ENCODE results near the gene OR52J3.

OR52J3 gene

DNA sequence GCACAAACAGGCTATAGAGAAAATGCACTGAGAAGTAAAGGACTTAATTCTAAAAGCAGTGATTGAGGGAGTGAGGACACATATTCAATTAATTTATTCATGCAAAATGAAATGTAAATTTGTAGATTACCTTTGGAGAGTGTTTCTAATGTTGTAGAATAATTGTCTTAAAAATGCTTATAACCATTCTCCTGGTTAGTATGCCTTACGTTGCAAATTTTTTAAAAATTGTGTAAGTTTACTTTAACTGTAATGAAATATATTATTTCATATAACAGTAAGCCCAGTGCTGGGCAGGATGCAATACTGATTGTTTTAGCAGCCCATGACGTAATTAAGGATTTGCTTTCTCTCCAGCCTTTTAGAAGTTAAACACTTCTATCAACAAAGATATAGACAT is 49.7 kb downstream of the OR52J3 start:
- no peak for DNase-seq (ENCODE audit: low spot score)
